PC-3 (cell line): ENCODE results near the gene CSNK1A1.

Experiments used
- CTCF ChIP-seq: fragments of 300-600 bp; sonication (generic); conservative IDR thresholded peaks from 2 replicates; pipeline ENCODE4 v1.5.1; 2017; ENCODE audit warnings: antibody characterized with exemption, low read depth, mild to moderate bottlenecking, low read length
- EZH2 ChIP-seq: fragments of 300-600 bp; sonication (generic); IDR thresholded peaks from one replicate; pipeline ENCODE4 v1.6.1; 2017; ENCODE audit warnings: antibody characterized with exemption, mild to moderate bottlenecking, low read length; ENCODE audit not compliant: unreplicated experiment
- EZH2phosphoT487 ChIP-seq: fragments of 300-600 bp; sonication (generic); IDR thresholded peaks from 2 replicates; pipeline ENCODE4 v1.6.1; 2018; ENCODE audit warnings: mild to moderate bottlenecking, antibody characterized with exemption, low read length, borderline replicate concordance

- TF ChIP-seq CTCF (no peak), EZH2phosphoT487 (no peak), EZH2 (no peak)
Observed at GRCh38 chr5:149546974-149547373, 4.3 kb downstream of the CSNK1A1 start.
